Gastroesophageal sphincter (tissue), 4 donors: ENCODE data around the gene CMSS1. TPM values are rescaled to one million over a fixed set of nuclear protein-coding genes. Genes with fewer than 3 reads are reported as not detected.

Source experiments
- ATAC-seq: fragments of 150-250 bp; one replicate; pipeline ENCODE4 v1.9.1; 2016; ENCODE audit warnings: mild to moderate bottlenecking, moderate library complexity
- H3K27ac ChIP-seq, 4 donors: fragments of 200-600 bp; sonication (generic) in 3 of 4; 1 replicate in 3 of 4; 2 replicates in 1 of 4; pipeline ENCODE4 v1.5.1; 2016 to 2019
- H3K27me3 ChIP-seq: fragments of 200-600 bp; sonication (generic); one replicate; pipeline ENCODE4 v1.5.1; 2019
- H3K36me3 ChIP-seq, 2 donors: fragments of 200-600 bp; sonication (generic); one replicate each; pipeline ENCODE4 v1.5.1; 2019; ENCODE audit warnings: control low read depth in 1 of 2
- H3K4me1 ChIP-seq, 3 donors: fragments of 200-600 bp; sonication (generic); 1 replicate in 2 of 3; 2 replicates in 1 of 3; pipeline ENCODE4 v1.5.1; 2016 to 2019; ENCODE audit warnings: control low read depth in 2 of 3
- H3K4me3 ChIP-seq, 2 donors: fragments of 200-600 bp; sonication (generic); one replicate each; pipeline ENCODE4 v1.5.1; 2019; ENCODE audit warnings: mild to moderate bottlenecking in 1 of 2, moderate library complexity in 1 of 2
- H3K9me3 ChIP-seq, 3 donors: fragments of 200-600 bp; sonication (generic); one replicate each; pipeline ENCODE4 v1.5.1; 2017 to 2019; ENCODE audit warnings: control low read depth in 2 of 3
- EP300 ChIP-seq: sonication (generic); formaldehyde crosslinking; IDR thresholded peaks from one replicate; pipeline ENCODE4 v1.6.1; 2017; ENCODE audit warnings: antibody characterized with exemption, mild to moderate bottlenecking
- POLR2A ChIP-seq, 2 donors: fragments of 450-650 bp; IDR thresholded peaks; one replicate each; pipeline ENCODE4 v1.6.1; 2017; ENCODE audit warnings: antibody characterized with exemption in 2 of 2, mild to moderate bottlenecking in 2 of 2, moderate library complexity in 1 of 2
- POLR2AphosphoS5 ChIP-seq: sonication (generic); formaldehyde crosslinking; IDR thresholded peaks from one replicate; pipeline ENCODE4 v1.6.1; 2017; ENCODE audit warnings: antibody characterized with exemption
- WGBS, 2 donors: methylation state at CpG; one replicate each; pipeline ENCODE4 v1.1.5; 2018; ENCODE audit warnings: low coverage in 1 of 2; 5-methylcytosine and 5-hydroxymethylcytosine counted together
- total RNA-seq, 4 donors: library from RNA; depleted of rRNA; stranded (reverse); fragments of >200 nt; gene quantifications; one replicate each; pipeline ENCODE4 v1.1.0, GENCODE V29; 2016
- TF ChIP-seq, protein P1 (sequence below), 4 experiments: fragments of 200-600 bp in 2 of 4; fragments of 450-650 bp in 2 of 4; sonication (generic) in 1 of 4; IDR thresholded peaks; one replicate each; pipeline ENCODE4 v1.5.1; 2017 to 2019; ENCODE audit warnings: antibody characterized with exemption in 4 of 4, mild to moderate bottlenecking in 2 of 4, moderate library complexity in 2 of 4

Gene CMSS1
- total RNA-seq, 4 donors from 2014 or later = 15.2 to 20.8 (median 16.6) TPM

GRCh38 chr3:100039075-100039474 is 221.4 kb downstream of the CMSS1 start:
- Histone ChIP-seq H3K27ac (peak overlapping the region; percentile 81 to 100 (median 93)), H3K4me1 (peaks cover 20 to 54% (median 32%) of the 10 kb centered on the region in 3 donors), H3K9me3 (no peaks in the 10 kb centered on the region), H3K4me3 (no peak overlapping the region), H3K36me3 (no peaks in the 10 kb centered on the region), H3K27me3 (no peaks in the 10 kb centered on the region)
- TF ChIP-seq, protein P1, sequence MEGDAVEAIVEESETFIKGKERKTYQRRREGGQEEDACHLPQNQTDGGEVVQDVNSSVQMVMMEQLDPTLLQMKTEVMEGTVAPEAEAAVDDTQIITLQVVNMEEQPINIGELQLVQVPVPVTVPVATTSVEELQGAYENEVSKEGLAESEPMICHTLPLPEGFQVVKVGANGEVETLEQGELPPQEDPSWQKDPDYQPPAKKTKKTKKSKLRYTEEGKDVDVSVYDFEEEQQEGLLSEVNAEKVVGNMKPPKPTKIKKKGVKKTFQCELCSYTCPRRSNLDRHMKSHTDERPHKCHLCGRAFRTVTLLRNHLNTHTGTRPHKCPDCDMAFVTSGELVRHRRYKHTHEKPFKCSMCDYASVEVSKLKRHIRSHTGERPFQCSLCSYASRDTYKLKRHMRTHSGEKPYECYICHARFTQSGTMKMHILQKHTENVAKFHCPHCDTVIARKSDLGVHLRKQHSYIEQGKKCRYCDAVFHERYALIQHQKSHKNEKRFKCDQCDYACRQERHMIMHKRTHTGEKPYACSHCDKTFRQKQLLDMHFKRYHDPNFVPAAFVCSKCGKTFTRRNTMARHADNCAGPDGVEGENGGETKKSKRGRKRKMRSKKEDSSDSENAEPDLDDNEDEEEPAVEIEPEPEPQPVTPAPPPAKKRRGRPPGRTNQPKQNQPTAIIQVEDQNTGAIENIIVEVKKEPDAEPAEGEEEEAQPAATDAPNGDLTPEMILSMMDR (IDR thresholded peaks at IDR 0.05) = no peak
- TF ChIP-seq EP300 = no peak
- no peak for TF ChIP-seq POLR2AphosphoS5
- no peak for TF ChIP-seq POLR2A (IDR thresholded peaks at IDR 0.05)
- no peak for ATAC-seq

GRCh38 chr3:100040451-100041225 is 223.0 kb downstream of the CMSS1 start:
- H3K36me3 ChIP-seq = no peaks in the 10 kb centered on the region
- ATAC-seq = peak; percentile 81
- 13% methylated on average over 3 of the region's 3 CpGs for WGBS, 2 donors
- peak overlapping the region; percentile 81 to 100 (median 93) for H3K27ac ChIP-seq
- no peaks in the 10 kb centered on the region for H3K27me3 ChIP-seq
- no peaks in the 10 kb centered on the region for H3K9me3 ChIP-seq
- peaks cover 20 to 59% (median 32%) of the 10 kb centered on the region in 3 donors for H3K4me1 ChIP-seq
- peak; percentile 84 for TF ChIP-seq EP300
- TF ChIP-seq POLR2A (IDR thresholded peaks at IDR 0.05) = no peak
- peak; percentile 97 for TF ChIP-seq POLR2AphosphoS5
- TF ChIP-seq, protein P1 (IDR thresholded peaks at IDR 0.05) = peak in 1 of 4 experiments; percentile 5
- H3K4me3 ChIP-seq = no peak overlapping the region

DNA sequence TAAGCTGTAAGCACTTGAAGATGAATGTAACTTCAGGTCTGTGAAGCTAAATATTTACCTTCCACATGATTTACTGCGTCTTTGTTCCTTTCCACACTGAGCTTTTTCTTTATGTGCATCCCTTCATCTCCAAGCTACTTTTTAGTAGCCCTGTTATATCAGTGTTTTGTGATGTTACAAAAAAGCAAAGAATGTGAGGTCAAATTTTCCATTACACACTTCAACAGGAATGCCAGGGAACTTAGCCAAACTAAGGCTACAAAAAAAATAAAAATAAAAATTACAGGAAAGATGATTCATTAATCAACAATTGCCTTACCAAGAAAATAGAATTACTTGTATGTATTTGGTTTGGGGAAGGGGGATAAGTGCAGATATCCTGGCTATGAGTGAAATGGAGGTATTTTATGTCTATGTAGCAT is 223.7 kb downstream of the CMSS1 start:
- ATAC-seq = peak; percentile 69
- Histone ChIP-seq H3K9me3 (no peaks in the 10 kb centered on the region), H3K36me3 (no peaks in the 10 kb centered on the region), H3K4me3 (no peak overlapping the region), H3K27me3 (no peaks in the 10 kb centered on the region), H3K4me1 (peaks cover 20 to 66% (median 32%) of the 10 kb centered on the region in 3 donors), H3K27ac (peak overlapping the region; percentile 81 to 100 (median 93))
- peak; percentile 97 for TF ChIP-seq POLR2AphosphoS5
- TF ChIP-seq, protein P1 (IDR thresholded peaks at IDR 0.05) = no peak
- TF ChIP-seq EP300 = peak; percentile 88
- TF ChIP-seq POLR2A (IDR thresholded peaks at IDR 0.05) = no peak
- WGBS, 2 donors = 0 to 12% methylated on average over 1 of the region's 1 CpG

DNA sequence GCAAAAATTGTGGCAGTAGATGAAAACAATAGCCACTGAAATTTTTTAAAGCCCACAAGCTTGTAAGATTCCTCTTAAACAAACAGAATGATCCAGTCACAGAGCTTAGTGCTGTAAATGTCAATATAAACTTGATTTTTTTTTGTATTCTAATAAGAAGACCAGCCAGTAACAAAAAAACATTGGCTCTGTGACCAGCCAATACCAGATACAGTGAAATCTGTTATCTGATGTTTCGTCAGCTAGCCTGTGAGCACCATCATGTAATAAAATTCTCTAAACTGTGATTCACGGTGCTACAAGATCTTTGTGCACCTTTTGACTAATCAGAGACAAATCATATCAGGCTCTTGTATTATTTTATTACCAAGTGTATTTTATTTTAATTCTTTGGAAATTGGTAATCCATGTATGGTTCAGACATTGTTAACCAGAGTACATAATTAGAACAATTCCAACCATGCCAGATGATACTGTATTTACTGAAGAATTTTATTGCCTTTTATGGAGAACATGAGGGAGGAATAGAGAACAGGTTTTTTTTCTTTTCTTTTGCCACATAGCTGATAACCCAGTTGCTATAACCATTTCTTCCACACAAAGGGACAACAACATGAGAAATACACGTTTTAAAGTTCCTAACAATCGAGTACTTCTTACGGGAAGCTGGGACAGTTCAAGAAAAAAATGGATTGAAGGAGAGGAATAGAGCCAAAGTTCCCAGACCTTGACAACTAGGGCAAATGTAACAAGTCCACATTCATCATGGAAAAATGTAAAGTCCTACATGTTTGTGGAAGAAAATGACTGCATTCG is 224.7 kb downstream of the CMSS1 start:
- 18 to 35% methylated on average over 6 of the region's 6 CpGs for WGBS, 2 donors
- H3K4me3 ChIP-seq = no peak overlapping the region
- peaks cover 20 to 76% (median 34%) of the 10 kb centered on the region in 3 donors for H3K4me1 ChIP-seq
- H3K36me3 ChIP-seq = no peaks in the 10 kb centered on the region
- TF ChIP-seq POLR2AphosphoS5 (peak; percentile 62), EP300 (no peak), POLR2A (IDR thresholded peaks at IDR 0.05) (no peak)
- TF ChIP-seq, protein P1 (IDR thresholded peaks at IDR 0.05) = peak in 1 of 4 experiments; percentile 41
- H3K27me3 ChIP-seq = no peaks in the 10 kb centered on the region
- H3K27ac ChIP-seq = peak overlapping the region; percentile 81 to 100 (median 93)
- peak; percentile 27 for ATAC-seq
- no peaks in the 10 kb centered on the region for H3K9me3 ChIP-seq
